CD4-positive, alpha-beta memory T cell (primary cell): Measurements from ENCODE around the gene KLHL22. TPM values are rescaled to one million over a fixed set of nuclear protein-coding genes. Genes with fewer than 3 reads are reported as not detected.

Source experiments
- CTCF ChIA-PET: fragments of 350-600 bp; sonication (Branson Sonifier 250); formaldehyde crosslinking; loops from one replicate; lab custom pipeline; 2021; ENCODE audit warnings: inconsistent platforms; ENCODE audit not compliant: partially characterized antibody; lab: Charles Lee
- POLR2A ChIA-PET: fragments of 350-600 bp; sonication (Branson Sonifier 250); formaldehyde crosslinking; loops from one replicate; lab custom pipeline; 2021; ENCODE audit not compliant: partially characterized antibody; lab: Charles Lee
- DNase-seq, 5 donors: peaks; one replicate each; pipeline versions ENCODE4 v3.0.0 to v3.0.0-alpha.2; 2020 to 2022; ENCODE audit warnings: mixed read lengths in 1 of 5
- H3K27ac ChIP-seq: one replicate; pipeline ENCODE4 v1.7.0; 2013; ENCODE audit warnings: low read depth, low read length
- H3K27me3 ChIP-seq: 2 replicates; pipeline ENCODE4 v1.7.0; 2013; ENCODE audit warnings: mild to moderate bottlenecking, low read length, moderate library complexity; ENCODE audit not compliant: insufficient read depth
- H3K36me3 ChIP-seq: 2 replicates; pipeline ENCODE4 v1.7.0; 2013; ENCODE audit warnings: mild to moderate bottlenecking, low read length, moderate library complexity; ENCODE audit not compliant: insufficient read depth
- H3K4me1 ChIP-seq: 2 replicates; pipeline ENCODE4 v1.7.0; 2013; ENCODE audit warnings: mild to moderate bottlenecking, low read length, moderate library complexity; ENCODE audit not compliant: insufficient read depth
- H3K4me3 ChIP-seq, 2 donors: one replicate each; pipeline ENCODE4 v1.7.0; 2013; ENCODE audit warnings: low read length in 2 of 2, mild to moderate bottlenecking in 1 of 2
- H3K9me3 ChIP-seq, 2 donors: one replicate each; pipeline ENCODE4 v1.7.0; 2013; ENCODE audit warnings: low read length in 2 of 2, control low read depth in 1 of 2; ENCODE audit not compliant: control insufficient read depth in 1 of 2
- H3K27ac Mint-ChIP-seq, 7 donors: one replicate each; pipeline ENCODE4 v1.8.0; 2020 to 2021; ENCODE audit warnings: mixed read lengths in 7 of 7, mild to moderate bottlenecking in 6 of 7, inconsistent platforms in 3 of 7, moderate library complexity in 3 of 7
- H3K27me3 Mint-ChIP-seq, 2 donors: one replicate each; pipeline ENCODE4 v1.8.0; 2020 to 2021; ENCODE audit warnings: mixed read lengths in 2 of 2
- H3K36me3 Mint-ChIP-seq, 2 donors: one replicate each; pipeline ENCODE4 v1.8.0; 2020 to 2021; ENCODE audit warnings: mixed read lengths in 2 of 2, inconsistent platforms in 1 of 2, mild to moderate bottlenecking in 1 of 2
- H3K4me1 Mint-ChIP-seq, 4 donors: one replicate each; pipeline ENCODE4 v1.8.0; 2020 to 2021; ENCODE audit warnings: mixed read lengths in 4 of 4, mild to moderate bottlenecking in 1 of 4
- H3K4me3 Mint-ChIP-seq, 8 donors: one replicate each; pipeline ENCODE4 v1.8.0; 2020 to 2021; ENCODE audit warnings: mixed read lengths in 8 of 8, mild to moderate bottlenecking in 7 of 8, moderate library complexity in 6 of 8, inconsistent platforms in 3 of 8
- H3K9me3 Mint-ChIP-seq, 8 donors: one replicate each; pipeline ENCODE4 v1.8.0; 2020 to 2021; ENCODE audit warnings: mixed read lengths in 8 of 8, mild to moderate bottlenecking in 5 of 8, inconsistent platforms in 3 of 8, moderate library complexity in 1 of 8
- intact Hi-C: fragments of 100-400 bp; cut with micrococcal nuclease; formaldehyde crosslinking; loops from one replicate; pipeline ENCODE4 v1.15.1; 2023
- polyA plus RNA-seq, 2 donors: library from polyadenylated mRNA; unstranded; fragments of 300-500 nt; fragmentation: Illumina TruSeq; gene quantifications; one replicate each; pipeline ENCODE4 v1.2.3, GENCODE V29; 2021
- total RNA-seq, 2 experiments: library from RNA; stranded (reverse); gene quantifications; one replicate each; pipeline ENCODE4 v1.2.3, GENCODE V29; 2021

Gene KLHL22
- total and polyA plus RNA-seq, 4 experiments from 2014 or later = 19.4 to 63.1 (median 42.0) TPM

DNA sequence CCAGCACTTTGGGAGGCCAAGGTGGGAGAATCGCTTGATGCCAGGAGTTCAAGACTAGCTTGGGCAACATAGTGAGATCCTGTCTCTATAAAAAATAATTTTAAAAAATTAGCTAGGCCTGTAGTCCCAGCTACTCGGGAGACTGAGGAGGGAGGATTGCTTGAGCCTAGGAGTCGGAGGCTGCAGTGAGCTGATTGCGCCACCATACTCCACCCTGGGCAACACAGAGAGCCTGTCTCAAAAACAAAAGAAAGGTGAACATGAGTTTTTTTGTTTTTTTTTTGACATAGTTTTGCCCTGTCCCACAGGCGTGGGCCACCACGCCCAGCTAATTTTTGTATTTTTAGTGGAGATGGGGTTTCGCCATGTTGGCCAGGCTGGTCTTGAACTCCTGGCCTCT is 29.5 kb upstream of the KLHL22 start:
- H3K4me3 Mint-ChIP-seq = no peak overlapping the region

DNA sequence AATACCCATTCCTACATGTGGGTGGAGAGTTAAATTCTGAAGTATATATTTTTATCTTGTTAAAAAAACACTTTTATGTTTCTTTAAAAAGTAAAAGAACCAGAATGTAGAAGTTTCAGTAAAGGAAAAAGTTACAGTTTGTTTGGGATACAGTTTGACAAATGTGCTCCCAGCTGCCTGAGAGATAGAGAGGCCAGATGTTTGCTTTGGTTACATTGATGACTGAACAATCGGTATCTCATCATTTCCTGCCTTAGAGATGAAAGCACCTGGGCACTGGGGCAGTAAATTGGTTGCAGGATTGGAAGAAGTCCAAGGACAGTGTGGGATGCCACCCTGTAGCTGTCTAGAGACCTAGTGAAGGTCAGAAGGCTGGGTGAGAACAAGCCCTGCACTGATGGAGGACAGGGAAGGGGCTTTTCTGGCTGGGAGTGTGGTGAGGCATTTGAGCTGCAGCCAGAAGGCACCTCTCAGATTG is 28.4 kb upstream of the KLHL22 start:
- peaks cover 74% of the 10 kb centered on the region for H3K4me1 ChIP-seq
- intact Hi-C loops = loop anchor here (5.0 kb wide), 1 partner anchor 33 kb away; no protein-coding TSS in a partner anchor
- POLR2A ChIA-PET = interaction anchor here (1.0 to 2.6 kb wide), 12 partner anchors 10 to 179 kb away, joined by 3 to 21 read pairs (median 8); partner anchors contain the start of gene MED15
- H3K27ac ChIP-seq = peak overlapping the region; percentile 11
- Mint-ChIP-seq H3K9me3 (no peaks in the 10 kb centered on the region), H3K4me3 (peak overlapping the region in 7 of 8 donors; percentile 52 to 87 (median 75)), H3K27me3 (no peaks in the 10 kb centered on the region), H3K36me3 (peaks cover 23 to 40% of the 10 kb centered on the region in 2 donors), H3K4me1 (peaks cover 46 to 78% (median 58%) of the 10 kb centered on the region in 4 donors), H3K27ac (peak overlapping the region; percentile 77 to 97 (median 93))
- no peaks in the 10 kb centered on the region for H3K27me3 ChIP-seq
- H3K4me3 ChIP-seq = no peak overlapping the region
- peaks cover 25% of the 10 kb centered on the region for H3K36me3 ChIP-seq
- CTCF ChIA-PET = interaction anchor here (0.8 to 3.5 kb wide), 6 partner anchors 16 to 45 kb away, joined by 3 to 12 read pairs (median 4); no protein-coding TSS in a partner anchor
- H3K9me3 ChIP-seq = no peaks in the 10 kb centered on the region
- peak; percentile 33 to 68 (median 42) for DNase-seq

More for the DNA sequence above, 29.5 kb upstream of the KLHL22 start:
- ChIA-PET POLR2A (interaction anchor here (0.7 to 2.6 kb wide), 4 partner anchors 11 to 26 kb away, joined by 3 to 21 read pairs (median 10); partner anchors contain the start of gene MED15), CTCF (interaction anchor here (0.8 to 3.5 kb wide), 4 partner anchors 24 to 41 kb away, joined by 3 to 12 read pairs (median 3); no protein-coding TSS in a partner anchor)
- H3K9me3 ChIP-seq = no peaks in the 10 kb centered on the region
- peaks cover 26 to 35% of the 10 kb centered on the region in 2 donors for H3K36me3 Mint-ChIP-seq
- no peak overlapping the region for H3K27ac ChIP-seq
- H3K27me3 ChIP-seq = no peaks in the 10 kb centered on the region
- no peak for DNase-seq
- peaks cover 46 to 72% (median 55%) of the 10 kb centered on the region in 4 donors for H3K4me1 Mint-ChIP-seq
- no peak overlapping the region for H3K4me3 ChIP-seq
- intact Hi-C loops = no loop called here
- H3K4me1 ChIP-seq = peaks cover 67% of the 10 kb centered on the region
- peak overlapping the region in 3 of 7 donors; percentile 60 to 77 (median 61) for H3K27ac Mint-ChIP-seq
- peaks cover 21% of the 10 kb centered on the region for H3K36me3 ChIP-seq
- no peaks in the 10 kb centered on the region for H3K9me3 Mint-ChIP-seq
- no peaks in the 10 kb centered on the region for H3K27me3 Mint-ChIP-seq

DNA sequence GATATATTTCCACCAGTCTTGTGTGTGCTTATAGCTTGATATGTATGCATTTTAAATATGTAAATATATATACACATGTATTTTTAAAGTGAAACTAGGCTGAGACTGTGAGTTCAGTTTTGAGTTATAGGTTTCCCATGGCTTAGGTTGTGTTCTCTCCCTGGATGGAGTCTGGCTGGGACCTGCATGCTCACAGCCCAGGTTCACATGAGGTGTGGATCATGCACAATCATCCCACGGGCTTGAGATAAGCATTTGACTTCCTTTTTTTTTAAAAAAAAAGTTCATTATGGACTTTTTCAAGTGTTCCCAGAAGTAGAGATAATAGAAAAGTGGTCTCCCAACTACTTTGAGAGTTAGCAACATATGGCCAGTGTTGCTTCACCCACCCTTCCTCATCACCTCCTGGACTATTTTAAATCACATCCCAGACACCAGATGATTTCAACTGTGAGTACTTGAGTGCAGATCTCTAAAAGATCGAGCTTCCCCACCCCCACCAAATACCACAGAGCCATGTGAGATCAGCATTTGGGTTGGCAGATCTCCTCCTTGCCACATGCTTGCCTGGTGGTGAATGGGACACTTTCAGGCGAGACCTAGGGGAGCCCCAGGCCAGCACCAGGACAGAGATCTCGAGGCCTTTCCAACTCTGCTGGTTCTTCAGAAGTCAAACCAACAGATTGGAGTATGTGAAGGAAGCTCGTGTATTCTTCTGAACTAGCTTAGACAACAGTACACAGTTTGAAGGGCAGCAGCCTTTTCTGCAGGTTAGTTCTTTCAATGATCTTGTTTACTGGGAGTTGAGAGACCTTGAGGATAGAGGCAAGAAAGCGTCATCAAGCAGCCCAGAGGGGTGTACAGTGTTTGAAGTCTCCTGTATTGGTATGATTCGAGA is 27.7 kb upstream of the KLHL22 start:
- Histone ChIP-seq H3K9me3 (no peaks in the 10 kb centered on the region), H3K4me3 (no peak overlapping the region), H3K4me1 (peaks cover 75% of the 10 kb centered on the region), H3K27me3 (no peaks in the 10 kb centered on the region), H3K27ac (peak overlapping the region; percentile 11), H3K36me3 (peaks cover 18% of the 10 kb centered on the region)
- H3K9me3 Mint-ChIP-seq = no peaks in the 10 kb centered on the region
- H3K27me3 Mint-ChIP-seq = no peaks in the 10 kb centered on the region
- intact Hi-C loops = loop anchor here (5.0 kb wide), 1 partner anchor 34 kb away; no protein-coding TSS in a partner anchor
- CTCF ChIA-PET = interaction anchor here (1.0 to 1.4 kb wide), 3 partner anchors 17 to 46 kb away, joined by 3 to 4 read pairs (median 4); no protein-coding TSS in a partner anchor
- peak; percentile 11 to 50 (median 22) for DNase-seq
- POLR2A ChIA-PET = interaction anchor here (0.6 to 2.6 kb wide), 14 partner anchors 9 to 180 kb away, joined by 3 to 21 read pairs (median 6); partner anchors contain the start of gene MED15
- peak overlapping the region in 7 of 8 donors; percentile 50 to 87 (median 71) for H3K4me3 Mint-ChIP-seq
- peak overlapping the region; percentile 77 to 97 (median 93) for H3K27ac Mint-ChIP-seq
- peaks cover 48 to 80% (median 64%) of the 10 kb centered on the region in 4 donors for H3K4me1 Mint-ChIP-seq
- peaks cover 25 to 42% of the 10 kb centered on the region in 2 donors for H3K36me3 Mint-ChIP-seq

DNA sequence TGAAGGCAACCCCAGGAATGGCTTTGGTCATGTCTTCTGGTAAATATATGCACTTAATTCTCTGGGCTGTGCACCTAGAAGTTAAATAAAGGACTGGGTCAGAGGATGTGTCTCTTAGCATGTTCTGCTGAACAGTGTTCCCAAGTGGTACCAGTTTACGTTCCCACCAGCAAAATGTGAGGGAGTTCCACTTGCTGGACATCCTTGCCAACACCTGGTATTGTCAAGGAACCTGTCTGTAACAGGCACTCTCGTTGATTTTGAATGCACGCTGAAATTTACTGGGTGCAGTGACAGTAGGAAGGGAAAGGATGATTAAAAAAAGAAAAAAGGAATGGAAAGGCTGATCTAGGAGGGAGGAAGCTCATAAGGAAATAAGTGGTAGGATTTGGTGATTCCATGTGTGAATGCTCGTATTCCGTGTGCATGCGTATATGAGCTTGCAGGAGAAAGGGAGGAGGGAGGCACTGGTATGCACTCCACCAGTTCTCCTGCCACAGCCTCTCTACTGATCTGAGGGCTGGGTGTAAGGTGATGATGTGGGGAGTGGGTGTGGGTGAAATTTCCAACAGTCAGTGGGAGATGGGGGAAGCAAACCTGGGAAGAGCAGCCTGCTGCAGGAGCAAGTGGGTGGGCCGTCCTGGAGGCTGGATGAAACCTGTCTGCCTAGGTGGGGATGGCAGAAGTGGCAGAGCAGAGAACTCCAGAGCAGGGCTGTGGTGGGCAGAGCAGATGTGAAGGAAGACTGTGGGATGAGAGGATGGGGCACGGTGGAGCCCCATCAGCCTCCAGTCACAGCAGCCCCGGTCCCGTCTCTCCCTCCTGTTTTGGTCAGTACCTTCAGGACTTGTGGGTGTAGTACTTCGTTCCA is 26.8 kb upstream of the KLHL22 start:
- Histone ChIP-seq H3K4me1 (peaks cover 80% of the 10 kb centered on the region), H3K27me3 (no peaks in the 10 kb centered on the region), H3K27ac (no peak overlapping the region), H3K9me3 (no peaks in the 10 kb centered on the region), H3K36me3 (peaks cover 13% of the 10 kb centered on the region), H3K4me3 (no peak overlapping the region)
- Mint-ChIP-seq H3K27ac (peak overlapping the region; percentile 77 to 97 (median 91)), H3K27me3 (no peaks in the 10 kb centered on the region), H3K9me3 (no peaks in the 10 kb centered on the region), H3K36me3 (peaks cover 29 to 45% of the 10 kb centered on the region in 2 donors), H3K4me3 (peak overlapping the region in 7 of 8 donors; percentile 31 to 87 (median 56)), H3K4me1 (peaks cover 53 to 83% (median 68%) of the 10 kb centered on the region in 4 donors)
- POLR2A ChIA-PET = interaction anchor here (1.3 to 2.4 kb wide), 5 partner anchors 10 to 47 kb away, joined by 4 to 12 read pairs (median 7); partner anchors contain the start of gene MED15
- CTCF ChIA-PET = interaction anchor here (0.9 kb wide), 1 partner anchor 11 kb away, joined by 3 read pairs; no protein-coding TSS in a partner anchor
- no peak for DNase-seq
- intact Hi-C loops = loop anchor here (5.0 kb wide), 1 partner anchor 35 kb away; no protein-coding TSS in a partner anchor

GRCh38 chr22:20520093-20520511 is 24.5 kb upstream of the KLHL22 start:
- ChIA-PET CTCF (interaction anchor here (1.0 to 1.4 kb wide), 6 partner anchors 8 to 83 kb away, joined by 3 to 4 read pairs (median 3); no protein-coding TSS in a partner anchor), POLR2A (interaction anchor here (1.3 to 2.0 kb wide), 2 partner anchors 13 to 30 kb away, joined by 3 to 9 read pairs; partner anchors contain the start of gene MED15)
- H3K9me3 Mint-ChIP-seq = no peaks in the 10 kb centered on the region
- intact Hi-C loops = loop anchor here (5.0 kb wide), 1 partner anchor 37 kb away; no protein-coding TSS in a partner anchor
- H3K4me3 Mint-ChIP-seq = peak overlapping the region in 3 of 8 donors; percentile 43 to 57 (median 44)
- Histone ChIP-seq H3K4me3 (no peak overlapping the region), H3K27ac (no peak overlapping the region), H3K9me3 (no peaks in the 10 kb centered on the region), H3K36me3 (peaks cover 14% of the 10 kb centered on the region), H3K27me3 (no peaks in the 10 kb centered on the region), H3K4me1 (peaks cover 79% of the 10 kb centered on the region)
- H3K4me1 Mint-ChIP-seq = peaks cover 54 to 85% (median 68%) of the 10 kb centered on the region in 4 donors
- H3K27me3 Mint-ChIP-seq = no peaks in the 10 kb centered on the region
- H3K36me3 Mint-ChIP-seq = peaks cover 18 to 40% of the 10 kb centered on the region in 2 donors
- no peak for DNase-seq
- H3K27ac Mint-ChIP-seq = peak overlapping the region; percentile 57 to 90 (median 83)

- CTCF ChIA-PET = interaction anchor here (1.0 to 1.4 kb wide), 6 partner anchors 7 to 84 kb away, joined by 3 to 4 read pairs (median 3); no protein-coding TSS in a partner anchor
- Mint-ChIP-seq H3K4me3 (no peak overlapping the region), H3K36me3 (peaks cover 18 to 44% of the 10 kb centered on the region in 2 donors), H3K27ac (peak overlapping the region; percentile 57 to 90 (median 83)), H3K27me3 (no peaks in the 10 kb centered on the region), H3K9me3 (no peaks in the 10 kb centered on the region), H3K4me1 (peaks cover 53 to 84% (median 69%) of the 10 kb centered on the region in 4 donors)
- Histone ChIP-seq H3K36me3 (peaks cover 20% of the 10 kb centered on the region), H3K27ac (no peak overlapping the region), H3K4me3 (no peak overlapping the region), H3K9me3 (no peaks in the 10 kb centered on the region), H3K27me3 (no peaks in the 10 kb centered on the region), H3K4me1 (peaks cover 79% of the 10 kb centered on the region)
- no peak for DNase-seq
- intact Hi-C loops = no loop called here
- POLR2A ChIA-PET = interaction anchor here (1.3 to 2.0 kb wide), 2 partner anchors 12 to 31 kb away, joined by 3 to 9 read pairs; partner anchors contain the start of gene MED15
Observed at GRCh38 chr22:20519558-20519957, 24.0 kb upstream of the KLHL22 start.
